ENCODE measurements around the gene KIF23. TPM values are rescaled to one million over a fixed set of nuclear protein-coding genes. Genes with fewer than 3 reads are reported as not detected.
"Not testable (repeated sequence)": the region's sequence is repeated elsewhere in the genome, so short reads cannot be mapped to it uniquely, and the experiment has no call there.

The KIF23 gene
- total RNA-seq, 1 donor from 2014 or later, result 19.7 TPM

DNA sequence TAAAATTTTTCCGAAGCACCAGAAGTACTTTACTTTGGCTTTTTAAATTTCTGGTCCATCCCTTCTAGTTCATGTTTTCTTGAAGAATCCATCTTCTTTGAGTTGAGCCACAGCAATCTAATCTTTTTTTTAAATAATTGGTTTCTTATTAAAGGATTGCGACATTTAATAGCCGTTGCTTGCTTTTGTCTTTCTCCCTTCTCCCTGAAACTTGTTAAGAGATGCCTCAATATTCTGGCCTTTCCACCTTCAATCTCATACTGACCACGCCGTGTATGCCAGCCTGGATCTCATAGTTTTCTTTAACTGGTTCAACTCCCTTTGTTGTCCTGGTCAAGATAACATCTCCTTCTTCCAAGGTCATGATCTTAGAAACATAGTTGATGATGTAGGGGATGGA lies 20.1 kb downstream of the KIF23 start:
- DNase-seq (ENCODE audit: extremely low read depth, low read depth, low spot score), result no peak

DNA sequence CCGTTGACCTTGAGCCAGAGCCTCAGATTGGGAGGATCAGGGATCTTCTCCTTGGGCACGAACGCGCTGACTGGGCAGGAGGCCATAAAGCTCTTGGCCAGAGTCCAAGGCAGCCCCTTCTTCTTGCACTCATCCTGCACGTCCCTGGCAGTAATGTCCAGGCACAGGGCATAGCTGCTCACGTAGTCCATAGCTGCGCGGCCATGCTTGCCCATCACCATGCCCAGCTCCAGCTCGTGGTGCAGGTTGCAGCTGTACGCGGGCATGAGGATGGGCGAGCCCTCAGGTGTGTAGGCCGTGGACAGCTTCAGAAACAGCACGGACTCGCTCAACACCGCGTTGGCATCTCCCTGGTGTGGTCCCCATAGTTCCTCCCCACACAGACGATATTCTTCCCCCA lies 20.5 kb downstream of the KIF23 start:
- no peak for DNase-seq (ENCODE audit: extremely low read depth, low read depth, low spot score)

DNA sequence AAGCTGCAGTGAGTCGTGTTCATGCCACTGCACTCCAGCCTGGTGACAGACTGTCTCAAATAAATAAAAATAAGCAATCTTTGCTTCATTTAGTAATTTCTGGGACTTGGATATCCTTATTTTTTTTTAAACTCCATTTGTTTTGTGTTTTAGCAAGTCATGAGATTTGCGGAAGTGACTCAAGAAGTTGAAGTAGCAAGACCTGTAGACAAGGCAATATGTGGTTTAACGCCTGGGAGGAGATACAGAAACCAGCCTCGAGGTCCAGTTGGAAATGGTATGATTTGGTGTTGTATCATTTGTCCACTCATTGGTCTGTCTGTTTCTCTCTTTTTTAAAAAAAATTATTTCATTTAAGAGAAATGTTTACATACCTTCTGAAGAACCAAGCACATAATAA lies 21.8 kb downstream of the KIF23 start:
- no peak for DNase-seq (ENCODE audit: extremely low read depth, low read depth, low spot score)

DNA sequence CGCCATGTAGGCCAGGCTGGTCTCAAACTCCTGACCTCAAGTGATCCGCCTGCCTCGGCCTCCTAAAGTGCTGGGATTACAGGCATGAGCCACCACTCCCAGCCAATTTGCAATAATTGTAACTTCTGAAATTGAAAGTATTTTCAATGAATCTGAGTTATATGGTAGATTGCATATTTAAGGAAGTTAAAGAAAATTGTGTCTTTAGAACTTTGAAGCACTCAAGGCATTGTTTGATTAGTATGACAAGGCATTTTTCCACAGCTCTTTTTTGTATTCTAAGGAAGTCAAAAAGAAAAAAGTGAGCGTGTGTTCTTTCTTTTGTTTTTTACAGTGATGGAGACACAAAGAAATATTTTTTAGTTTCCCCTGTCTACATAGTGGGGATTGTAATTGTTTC lies 22.8 kb downstream of the KIF23 start:
- no peak for DNase-seq (ENCODE audit: extremely low read depth, low read depth, low spot score)

DNA sequence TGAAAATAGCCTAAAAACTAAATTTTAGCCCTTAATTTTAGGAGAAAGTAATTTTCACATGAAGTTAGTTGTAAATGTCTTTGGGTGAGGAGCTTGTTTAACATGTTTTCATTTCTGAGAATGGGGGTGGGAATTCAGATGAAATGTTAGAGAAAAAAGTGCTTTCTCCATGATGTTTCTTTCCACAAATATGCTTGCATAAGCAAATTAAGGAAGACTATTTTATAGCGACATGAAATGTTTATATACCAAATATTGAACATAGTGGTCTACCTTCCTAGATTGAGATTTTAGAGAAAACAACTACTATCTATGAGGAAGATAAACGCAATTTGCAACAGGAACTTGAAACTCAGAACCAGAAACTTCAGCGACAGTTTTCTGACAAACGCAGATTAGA lies 25.5 kb downstream of the KIF23 start:
- no peak for DNase-seq (ENCODE audit: extremely low read depth, low read depth, low spot score)

DNA sequence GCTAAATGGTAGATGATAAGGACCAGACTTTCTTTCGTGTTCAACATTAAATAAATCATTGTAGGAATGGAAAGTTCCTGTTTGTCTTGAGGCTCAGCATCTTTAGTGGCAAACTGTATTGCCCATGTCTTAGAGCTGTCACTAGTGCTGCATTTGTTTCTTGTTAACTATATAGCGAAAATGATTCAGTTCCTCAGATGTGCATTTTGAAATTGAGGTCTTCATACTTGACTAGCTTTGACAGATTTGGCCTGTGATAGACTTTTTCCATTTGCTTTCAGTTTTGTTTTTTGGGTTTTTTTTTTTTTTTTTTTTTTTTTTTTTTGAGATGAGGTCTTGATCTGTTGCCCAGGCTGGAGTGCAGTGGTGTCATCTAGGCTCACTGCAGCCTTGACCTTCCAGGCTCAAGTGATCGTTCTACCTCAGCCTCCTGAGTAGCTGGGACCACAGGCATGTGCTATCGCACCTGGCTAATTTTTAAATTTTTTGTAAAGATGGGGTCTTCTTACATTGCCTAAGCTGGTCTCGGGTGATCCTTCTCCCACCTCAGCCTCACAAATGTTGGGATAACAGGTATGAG lies 29.0 kb downstream of the KIF23 start:
- DNase-seq (ENCODE audit: extremely low read depth, low read depth, low spot score), result no peak

DNA sequence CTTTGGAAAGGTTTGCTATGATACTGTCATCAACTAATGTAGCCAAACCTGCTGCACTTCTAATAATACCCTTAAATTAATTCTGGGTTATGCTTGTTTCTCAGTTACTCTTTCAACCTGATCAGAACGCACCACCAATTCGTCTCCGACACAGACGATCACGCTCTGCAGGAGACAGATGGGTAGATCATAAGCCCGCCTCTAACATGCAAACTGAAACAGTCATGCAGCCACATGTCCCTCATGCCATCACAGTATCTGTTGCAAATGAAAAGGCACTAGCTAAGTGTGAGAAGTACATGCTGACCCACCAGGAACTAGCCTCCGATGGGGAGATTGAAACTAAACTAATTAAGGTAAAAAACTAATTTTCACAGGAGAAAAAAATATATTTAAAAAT lies 30.5 kb downstream of the KIF23 start:
- no peak for DNase-seq (ENCODE audit: extremely low read depth, low read depth, low spot score)

DNA sequence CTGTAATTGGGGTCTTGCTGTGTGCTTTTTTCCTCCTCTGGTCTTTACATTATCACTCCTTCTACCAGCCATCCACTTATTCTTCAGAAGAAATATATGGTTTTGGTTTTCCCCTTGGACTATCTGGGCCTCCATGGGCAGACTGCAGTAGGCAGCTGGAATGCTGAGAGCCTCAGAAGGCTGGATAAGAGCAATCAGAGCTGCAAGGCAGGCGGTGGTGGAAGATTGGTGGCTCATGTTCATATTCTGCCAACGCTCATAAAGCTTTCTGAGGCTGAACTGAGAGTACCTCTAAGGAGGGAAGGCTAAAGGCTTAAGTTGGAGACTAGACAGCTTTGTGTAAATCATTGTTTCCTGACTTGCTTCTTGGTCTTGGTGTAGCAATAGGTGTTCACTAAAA lies 32.8 kb downstream of the KIF23 start:
- no peak for DNase-seq (ENCODE audit: extremely low read depth, low read depth, low spot score)

DNA sequence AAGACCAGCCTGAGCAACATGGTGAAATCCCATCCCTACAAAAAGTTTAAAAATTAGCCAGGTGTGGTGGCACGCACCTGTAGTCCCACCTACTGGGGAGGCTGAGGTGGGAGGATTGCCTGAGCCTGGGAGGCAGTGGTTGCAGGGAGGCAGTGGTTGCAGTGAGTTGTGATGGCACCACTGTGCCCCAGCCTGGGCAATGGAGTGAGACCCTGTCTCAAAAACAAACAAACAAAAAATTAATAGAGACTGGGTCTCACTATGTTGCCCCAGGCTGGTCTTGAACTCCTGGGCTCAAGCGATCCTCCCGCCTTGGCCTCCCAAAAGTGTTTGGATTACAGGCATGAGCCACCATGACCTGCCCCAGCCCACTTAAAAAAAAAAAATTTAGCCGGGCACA lies 36.1 kb downstream of the KIF23 start:
- not testable (repeated sequence) for DNase-seq (ENCODE audit: extremely low read depth, low read depth, low spot score)

DNA sequence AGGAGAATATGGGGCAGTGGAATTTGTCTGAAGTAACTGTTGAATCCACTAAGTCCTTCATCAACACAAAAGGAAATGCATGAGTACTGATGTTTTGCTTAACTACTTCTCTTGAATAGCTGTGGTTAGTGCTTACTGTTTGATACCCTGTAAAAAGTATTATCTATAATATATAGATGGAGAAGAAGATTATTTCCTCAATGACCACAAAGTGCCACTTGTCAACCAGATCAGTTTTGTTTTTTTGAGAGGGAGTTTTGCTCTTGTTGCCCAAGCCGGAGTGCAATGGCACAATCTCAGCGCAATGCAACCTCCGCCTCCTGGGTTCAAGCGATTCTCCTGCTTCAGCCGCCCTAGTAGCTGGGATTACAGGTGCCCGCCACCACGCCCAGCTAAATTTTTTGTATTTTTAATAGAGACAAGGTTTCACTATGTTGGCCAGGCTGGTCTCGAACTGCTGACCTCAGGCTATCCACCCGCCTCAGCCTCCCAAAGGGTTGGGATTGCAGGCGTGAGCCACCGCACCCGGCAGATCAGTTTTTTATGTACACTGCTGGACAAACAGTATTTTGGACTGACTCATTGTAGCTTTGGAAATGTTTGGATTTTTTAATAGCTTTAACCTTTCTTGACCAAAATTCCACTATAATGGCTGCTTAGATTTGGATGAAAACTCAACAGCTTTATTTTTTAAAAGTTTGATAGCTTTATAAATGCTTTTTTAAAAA lies 37.0 kb downstream of the KIF23 start:
- no peak for DNase-seq (ENCODE audit: extremely low read depth, low read depth, low spot score)

DNA sequence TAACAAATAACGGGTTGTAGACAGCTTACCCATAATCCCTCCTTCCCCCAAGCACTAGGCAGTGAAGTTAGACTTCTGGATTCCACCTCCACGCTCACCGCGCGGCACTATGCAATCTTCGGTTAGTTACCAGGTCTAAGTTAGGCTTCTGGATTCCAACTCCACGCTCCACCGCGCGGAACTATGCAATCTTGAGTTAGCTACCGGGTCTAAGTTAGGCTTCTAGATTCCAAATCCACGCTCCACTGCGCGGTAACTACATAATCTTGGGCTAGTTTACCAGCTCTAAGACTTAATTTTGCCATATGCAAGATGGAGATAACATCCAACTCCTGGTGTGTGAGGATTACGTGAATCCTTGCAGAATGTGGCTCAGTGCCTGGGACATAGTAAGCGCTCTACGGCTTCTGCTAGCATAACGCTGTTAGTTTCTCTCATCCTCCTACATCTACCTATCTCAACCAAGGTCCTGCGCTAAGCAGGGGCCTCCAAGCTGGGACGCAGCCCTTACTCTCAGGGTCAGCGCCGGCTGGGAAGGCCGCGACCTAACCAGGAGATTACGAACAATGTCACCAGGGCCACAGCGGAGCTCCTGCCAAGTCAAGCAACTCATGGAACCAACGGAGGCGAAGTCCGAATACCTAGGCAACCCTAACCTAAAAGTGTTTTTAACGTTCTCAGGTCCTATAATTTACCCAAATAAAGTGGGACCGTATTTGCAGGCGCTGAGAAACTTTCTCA lies 38.0 kb downstream of the KIF23 start:
- no peak for DNase-seq (ENCODE audit: extremely low read depth, low read depth, low spot score)

DNA sequence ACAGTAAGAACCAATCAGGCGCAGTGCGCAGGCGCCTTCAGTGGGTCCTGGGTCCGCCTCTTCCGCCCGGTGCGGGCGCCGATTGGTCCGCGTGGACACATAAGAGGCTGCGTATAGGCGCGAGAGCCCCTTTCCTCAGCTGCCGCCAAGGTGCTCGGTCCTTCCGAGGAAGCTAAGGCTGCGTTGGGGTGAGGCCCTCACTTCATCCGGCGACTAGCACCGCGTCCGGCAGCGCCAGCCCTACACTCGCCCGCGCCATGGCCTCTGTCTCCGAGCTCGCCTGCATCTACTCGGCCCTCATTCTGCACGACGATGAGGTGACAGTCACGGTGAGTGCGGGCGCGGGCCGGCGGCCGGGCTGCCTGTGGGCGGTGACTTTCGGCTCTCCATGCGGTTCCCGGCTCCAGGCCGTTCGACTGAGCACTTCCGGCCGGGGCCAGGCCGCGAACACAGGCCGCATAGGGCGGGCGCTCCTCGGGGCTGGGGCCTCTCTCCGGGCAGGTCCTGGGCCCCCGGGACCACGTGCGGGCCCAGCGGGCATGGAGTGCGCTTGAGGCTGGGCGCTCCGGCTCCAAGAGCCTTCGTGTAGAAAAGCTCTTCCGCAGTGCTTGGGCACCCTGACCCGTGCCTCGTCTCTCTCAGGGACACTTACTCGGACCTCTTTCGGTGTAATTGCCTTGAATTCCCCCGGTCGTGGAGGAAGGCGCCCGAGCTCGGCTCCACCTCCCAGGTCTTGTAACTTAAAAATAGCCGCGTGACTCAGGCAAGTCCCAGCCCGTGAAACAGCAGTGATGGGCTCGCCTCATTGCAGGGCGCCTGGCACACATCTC lies 38.8 kb downstream of the KIF23 start, which contains the start of gene RPLP1:
Gene RPLP1, plus strand, starts transcription at position 127 of the 830 bp plus-strand sequence. Its CDS starts 131 bp downstream, at position 258.
- DNase-seq (ENCODE audit: extremely low read depth, low read depth, low spot score), result peak; percentile 82

DNA sequence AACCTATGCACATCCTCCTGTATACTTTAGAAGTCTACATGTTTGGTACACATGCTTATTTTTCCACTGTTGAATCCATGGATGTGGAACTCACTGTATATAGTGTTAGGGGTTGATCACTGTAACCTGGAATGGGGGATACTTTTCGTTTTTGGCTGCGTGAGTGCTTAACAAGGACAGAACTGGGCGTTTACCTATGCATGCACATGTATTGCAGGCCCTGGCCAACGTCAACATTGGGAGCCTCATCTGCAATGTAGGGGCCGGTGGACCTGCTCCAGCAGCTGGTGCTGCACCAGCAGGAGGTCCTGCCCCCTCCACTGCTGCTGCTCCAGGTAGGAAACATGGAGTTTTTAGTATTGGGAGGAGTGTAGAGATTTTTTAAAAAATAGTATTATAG lies 40.8 kb downstream of the KIF23 start:
- DNase-seq (ENCODE audit: extremely low read depth, low read depth, low spot score), result no peak

DNA sequence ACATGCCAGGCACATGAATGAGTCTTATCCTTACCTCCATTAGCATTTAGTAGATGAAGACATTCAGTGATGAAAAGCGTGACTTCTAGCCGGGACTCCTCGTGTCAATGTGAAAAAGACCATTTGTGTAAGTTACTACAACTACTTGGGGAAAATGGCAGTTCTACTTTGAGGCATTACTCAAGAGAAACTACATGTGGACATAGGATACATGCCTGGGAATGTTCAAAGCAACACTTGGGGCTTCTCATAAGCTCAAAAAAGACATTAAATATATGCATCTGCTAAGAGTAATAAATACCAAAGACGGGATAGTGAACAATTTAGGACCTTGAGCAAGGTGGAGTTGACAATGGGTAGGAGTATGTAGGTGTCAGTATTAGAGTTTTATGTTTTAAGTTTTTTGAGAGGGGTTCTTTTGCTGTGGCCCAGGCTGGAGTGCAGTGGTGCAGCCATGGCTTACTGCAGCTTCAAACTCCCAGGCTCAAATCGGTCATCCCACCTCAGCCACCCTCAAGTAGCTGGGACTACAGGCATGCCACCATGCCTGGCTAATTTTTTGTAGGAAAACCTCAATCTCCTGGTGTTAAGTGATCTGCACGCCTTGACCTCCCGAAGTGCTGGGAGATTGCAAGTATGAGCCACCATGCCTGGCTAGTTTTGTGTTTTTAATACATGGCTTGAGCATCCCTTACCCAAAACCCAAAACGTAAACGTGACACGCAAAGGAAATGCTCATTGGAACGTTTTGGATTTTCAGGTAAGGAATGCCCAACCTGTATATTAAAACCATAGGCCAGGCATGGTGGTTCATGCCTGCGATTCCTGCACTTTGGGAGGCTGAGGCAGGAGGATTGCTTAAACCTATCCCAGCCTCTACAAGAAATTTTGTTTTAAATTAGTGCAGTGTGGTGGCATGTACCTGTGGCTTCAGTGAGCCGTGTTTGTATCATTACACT lies 42.3 kb downstream of the KIF23 start:
- DNase-seq (ENCODE audit: extremely low read depth, low read depth, low spot score), result no peak

DNA sequence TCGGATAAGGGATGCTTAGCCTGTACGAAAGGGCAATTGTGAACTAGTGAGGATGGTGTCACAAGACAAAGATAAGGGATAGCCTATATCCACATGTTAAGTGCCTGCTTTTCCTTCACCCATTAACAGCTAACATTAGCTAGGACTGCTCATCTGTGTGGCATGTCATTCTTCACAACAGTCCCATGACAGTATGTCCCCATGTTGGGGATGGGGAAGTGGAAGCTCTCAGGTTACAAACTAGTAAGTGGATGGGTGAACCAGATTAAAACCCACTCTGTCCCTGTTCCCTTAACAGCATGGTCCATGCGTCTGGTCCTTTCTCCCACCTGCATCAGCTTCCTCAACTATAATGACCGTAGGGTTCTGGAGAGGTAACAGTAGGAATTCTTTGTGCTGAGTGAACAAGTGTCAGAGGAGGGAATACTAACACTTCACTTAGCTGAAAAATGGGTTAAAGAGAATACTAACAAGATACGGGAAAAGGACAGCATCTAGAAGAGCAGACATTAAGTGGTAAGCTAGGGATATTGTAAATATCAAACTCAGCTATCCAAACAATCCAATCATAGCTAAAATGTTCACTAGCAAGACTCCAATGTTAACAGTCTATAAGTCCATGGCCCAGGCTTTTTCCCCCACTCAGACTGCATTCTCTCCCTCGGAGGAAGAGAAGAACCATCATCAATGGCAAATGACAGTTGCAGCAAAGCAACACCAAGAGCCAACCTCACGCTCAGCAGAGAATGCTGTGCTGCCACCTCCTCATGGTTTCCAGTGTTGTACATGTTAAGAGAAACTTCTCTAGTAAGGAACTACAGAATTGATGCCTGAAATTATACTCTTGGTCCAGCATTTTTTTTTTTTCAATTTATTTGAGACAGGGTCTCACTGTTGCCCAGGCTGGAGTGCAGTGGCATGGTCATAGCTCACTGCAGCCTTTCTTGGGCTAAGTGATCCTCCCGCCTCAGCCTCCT lies 43.4 kb downstream of the KIF23 start:
- no peak for DNase-seq (ENCODE audit: extremely low read depth, low read depth, low spot score)

DNA sequence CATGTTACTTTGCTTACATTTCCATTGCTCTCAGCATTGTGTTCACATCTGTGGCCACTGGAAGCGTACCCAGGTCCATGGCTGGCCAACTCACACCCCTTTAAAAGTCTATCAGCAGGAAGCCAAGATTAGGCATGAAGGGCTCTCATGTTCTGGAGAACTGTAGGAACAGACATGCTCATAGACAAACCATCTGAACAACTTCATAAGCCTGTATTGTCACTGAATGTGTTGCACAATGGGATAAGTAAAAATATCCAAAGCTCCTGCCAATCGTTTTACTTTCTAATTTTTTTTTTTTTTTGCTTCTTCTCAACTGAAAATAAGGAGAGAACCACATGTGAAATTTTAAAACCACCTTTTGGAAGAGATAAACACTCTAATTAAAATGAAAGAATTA lies 44.9 kb downstream of the KIF23 start:
- no peak for DNase-seq (ENCODE audit: extremely low read depth, low read depth, low spot score)

DNA sequence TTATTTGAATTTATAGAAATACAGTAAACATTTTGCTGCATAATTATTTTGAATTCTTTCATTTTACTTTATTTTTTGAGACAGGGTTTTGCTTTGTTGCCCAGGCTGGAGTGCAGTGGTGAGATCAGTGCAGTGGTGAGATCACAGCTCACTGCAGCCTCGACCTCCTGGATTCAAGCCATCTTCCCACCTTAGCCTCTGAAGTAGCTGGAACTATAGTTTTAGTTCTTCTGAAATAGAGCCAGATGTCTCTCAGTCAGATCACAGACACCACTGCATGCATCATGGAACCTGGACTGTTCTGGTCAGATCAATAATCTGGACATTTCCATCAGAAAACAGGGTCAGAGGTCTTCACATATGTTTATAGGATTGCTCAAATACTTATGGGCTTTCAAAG lies 46.3 kb downstream of the KIF23 start:
- DNase-seq (ENCODE audit: extremely low read depth, low read depth, low spot score), result no peak

DNA sequence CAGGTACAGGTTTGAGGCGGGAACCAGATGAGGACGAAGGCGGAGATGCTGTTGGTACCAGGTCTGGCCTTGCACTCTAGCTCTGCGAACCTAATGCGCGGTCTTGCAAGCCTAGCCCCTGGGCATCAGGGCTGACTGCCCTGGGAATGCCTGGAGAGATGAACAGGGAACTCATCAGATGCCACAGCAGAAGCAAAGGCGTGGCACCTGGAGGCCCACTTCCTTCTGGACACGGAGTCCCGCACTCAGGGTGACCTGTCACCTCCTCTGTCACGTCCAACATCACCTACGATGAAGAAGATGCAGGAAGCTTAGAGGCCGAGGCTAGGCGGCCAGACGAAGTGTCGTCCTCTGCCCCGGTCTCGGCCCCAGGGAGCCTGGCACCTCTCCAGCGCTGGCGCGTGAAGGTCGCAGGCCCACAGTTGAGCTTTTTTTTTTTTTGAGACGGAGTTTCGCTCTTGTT lies 47.9 kb downstream of the KIF23 start:
- DNase-seq (ENCODE audit: extremely low read depth, low read depth, low spot score), result no peak

Data from glomerular endothelial cell (primary cell).